GM15510 (cell line): ENCODE measurements around the gene RPRD2.
A peak's percentile ranks its signal among the peaks of the same experiment; 100 is the strongest.

Source experiments
- POLR2A ChIP-seq: IDR thresholded peaks from 3 replicates; pipeline ENCODE4 v1.6.1; 2011; ENCODE audit warnings: borderline replicate concordance; ENCODE audit not compliant: insufficient read length; ENCODE audit errors: extremely low read depth

Gene RPRD2

GRCh38 chr1:150363426-150364230, at the start of gene RPRD2:
TSS of gene RPRD2 (plus strand) at chr1:150364147. CDS start at chr1:150364715, 568 bp downstream.
- TF ChIP-seq POLR2A: peak; percentile 83

GRCh38 chr1:150320667-150320978, 43.3 kb upstream of the RPRD2 start:
- no peak for TF ChIP-seq POLR2A

- TF ChIP-seq POLR2A: no peak
Measured at GRCh38 chr1:150321826-150322166, 42.2 kb upstream of the RPRD2 start.

- TF ChIP-seq POLR2A: no peak
Measured at GRCh38 chr1:150322310-150322709, 41.6 kb upstream of the RPRD2 start.

- TF ChIP-seq POLR2A: no peak
Measured at GRCh38 chr1:150332651-150333290, 31.2 kb upstream of the RPRD2 start.

GRCh38 chr1:150346316-150346715, 17.6 kb upstream of the RPRD2 start:
- TF ChIP-seq POLR2A: no peak

- TF ChIP-seq POLR2A: no peak
Measured at GRCh38 chr1:150352866-150353265, 11.1 kb upstream of the RPRD2 start.

- no peak for TF ChIP-seq POLR2A
Measured at GRCh38 chr1:150362721-150363425, 1.1 kb upstream of the RPRD2 start.

- TF ChIP-seq POLR2A: peak; percentile 61
Measured at GRCh38 chr1:150364231-150365003, 470 bp downstream of the RPRD2 start.

- no peak for TF ChIP-seq POLR2A
Measured at GRCh38 chr1:150365941-150366340, 2.0 kb downstream of the RPRD2 start.

- TF ChIP-seq POLR2A: no peak
Measured at GRCh38 chr1:150366416-150367296, 2.7 kb downstream of the RPRD2 start.

- TF ChIP-seq POLR2A: no peak
Measured at GRCh38 chr1:150371110-150371509, 7.2 kb downstream of the RPRD2 start.

GRCh38 chr1:150372580-150372979, 8.6 kb downstream of the RPRD2 start:
- no peak for TF ChIP-seq POLR2A

GRCh38 chr1:150376110-150376509, 12.2 kb downstream of the RPRD2 start:
- TF ChIP-seq POLR2A: no peak
